DOHH2 (cell line): ENCODE results near the gene C4orf51.

Experiments
- H3F3A ChIP-seq: fragments of 200-600 bp; sonication (generic), shearing (Covaris generic); 2 replicates; pipeline ENCODE4 v1.6.0; 2016; ENCODE audit warnings: antibody characterized with exemption, mild to moderate bottlenecking; ENCODE audit not compliant: control insufficient read depth, insufficient read depth
- H3K27ac ChIP-seq: fragments of 200-600 bp; sonication (generic); 2 replicates; pipeline ENCODE4 v1.5.1; 2014; ENCODE audit warnings: low read depth, mild to moderate bottlenecking, low read length, moderate library complexity
- H3K27me3 ChIP-seq: fragments of 200-600 bp; sonication (generic); 2 replicates; pipeline ENCODE4 v1.6.1; 2014; ENCODE audit warnings: mild to moderate bottlenecking, low read length, mixed read lengths; ENCODE audit not compliant: control insufficient read depth
- H3K36me3 ChIP-seq: fragments of 200-600 bp; sonication (generic); 2 replicates; pipeline ENCODE4 v1.6.1; 2014; ENCODE audit warnings: mild to moderate bottlenecking, low read length, moderate library complexity, mixed read lengths; ENCODE audit not compliant: control insufficient read depth
- H3K4me1 ChIP-seq: fragments of 200-600 bp; sonication (generic); 2 replicates; pipeline ENCODE4 v1.6.1; 2014; ENCODE audit warnings: mild to moderate bottlenecking, low read length, mixed read lengths; ENCODE audit not compliant: control insufficient read depth
- H3K4me2 ChIP-seq: fragments of 200-600 bp; sonication (generic); 2 replicates; pipeline ENCODE4 v1.6.0; 2014; ENCODE audit warnings: mild to moderate bottlenecking, low read length, moderate library complexity
- H3K4me3 ChIP-seq: fragments of 200-600 bp; sonication (generic); 2 replicates; pipeline ENCODE4 v1.5.1; 2014; ENCODE audit warnings: mild to moderate bottlenecking, low read length, mixed read lengths
- H3K79me2 ChIP-seq: fragments of 200-600 bp; sonication (generic); 2 replicates; pipeline ENCODE4 v1.6.1; 2014; ENCODE audit warnings: mild to moderate bottlenecking, low read length, mixed read lengths; ENCODE audit not compliant: control insufficient read depth
- H3K9me2 ChIP-seq: fragments of 200-600 bp; sonication (generic); replicated peaks from 2 replicates; pipeline ENCODE4 v1.6.1; 2014; ENCODE audit warnings: mild to moderate bottlenecking, low read length, mixed read lengths; ENCODE audit not compliant: control insufficient read depth
- H3K9me3 ChIP-seq: fragments of 200-600 bp; sonication (generic); 2 replicates; pipeline ENCODE4 v1.6.1; 2014; ENCODE audit warnings: antibody characterized with exemption, low read length, mixed read lengths; ENCODE audit not compliant: control insufficient read depth, insufficient read depth
- H4K20me1 ChIP-seq: fragments of 200-600 bp; sonication (generic); 2 replicates; pipeline ENCODE4 v1.6.0; 2014; ENCODE audit warnings: low read depth, mild to moderate bottlenecking, antibody characterized with exemption, low read length, moderate library complexity; ENCODE audit not compliant: control insufficient read depth, insufficient read depth
- EZH2phosphoT487 ChIP-seq: fragments of 200-600 bp; sonication (generic); IDR thresholded peaks from 2 replicates; pipeline ENCODE4 v1.6.1; 2017; ENCODE audit warnings: borderline replicate concordance, mild to moderate bottlenecking, antibody characterized with exemption, low read length, moderate library complexity, mixed read lengths
- TF ChIP-seq, protein P1 (sequence below): fragments of 200-600 bp; sonication (generic); IDR thresholded peaks from one replicate; pipeline ENCODE4 v1.5.1; 2014; ENCODE audit warnings: antibody characterized with exemption, mild to moderate bottlenecking, low read depth, low read length; ENCODE audit not compliant: poor library complexity, severe bottlenecking

C4orf51 gene

DNA sequence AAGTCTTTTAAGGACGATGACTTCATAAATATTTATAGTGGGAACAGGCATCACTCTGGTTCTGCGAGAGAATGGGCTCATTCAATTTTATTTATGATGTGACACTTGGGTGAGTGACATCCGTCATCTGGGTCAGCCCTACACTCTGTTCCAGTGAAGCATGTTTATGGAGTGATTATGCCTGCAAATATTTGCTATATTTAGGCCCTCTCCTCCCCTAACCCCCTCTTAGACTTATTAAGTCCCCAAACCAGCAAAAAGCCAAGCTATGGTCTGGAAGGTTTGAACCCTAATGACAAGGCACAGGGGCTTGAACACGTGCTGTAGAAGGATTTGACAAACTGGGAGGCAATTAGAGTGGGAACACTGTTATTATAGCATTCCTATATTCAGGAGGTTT lies 55.9 kb downstream of the C4orf51 start:
- Histone ChIP-seq H4K20me1 (no peaks in the 10 kb centered on the region), H3K27ac (no peak overlapping the region), H3K4me2 (no peak overlapping the region), H3K9me2 (no peaks in the 10 kb centered on the region), H3F3A (no peaks in the 10 kb centered on the region), H3K79me2 (no peaks in the 10 kb centered on the region), H3K4me1 (peaks cover 9% of the 10 kb centered on the region; the same call in 1 of the 2 replicates), H3K36me3 (no peaks in the 10 kb centered on the region), H3K9me3 (no peaks in the 10 kb centered on the region), H3K4me3 (no peak overlapping the region), H3K27me3 (peaks cover 29% of the 10 kb centered on the region)
- TF ChIP-seq, protein P1, sequence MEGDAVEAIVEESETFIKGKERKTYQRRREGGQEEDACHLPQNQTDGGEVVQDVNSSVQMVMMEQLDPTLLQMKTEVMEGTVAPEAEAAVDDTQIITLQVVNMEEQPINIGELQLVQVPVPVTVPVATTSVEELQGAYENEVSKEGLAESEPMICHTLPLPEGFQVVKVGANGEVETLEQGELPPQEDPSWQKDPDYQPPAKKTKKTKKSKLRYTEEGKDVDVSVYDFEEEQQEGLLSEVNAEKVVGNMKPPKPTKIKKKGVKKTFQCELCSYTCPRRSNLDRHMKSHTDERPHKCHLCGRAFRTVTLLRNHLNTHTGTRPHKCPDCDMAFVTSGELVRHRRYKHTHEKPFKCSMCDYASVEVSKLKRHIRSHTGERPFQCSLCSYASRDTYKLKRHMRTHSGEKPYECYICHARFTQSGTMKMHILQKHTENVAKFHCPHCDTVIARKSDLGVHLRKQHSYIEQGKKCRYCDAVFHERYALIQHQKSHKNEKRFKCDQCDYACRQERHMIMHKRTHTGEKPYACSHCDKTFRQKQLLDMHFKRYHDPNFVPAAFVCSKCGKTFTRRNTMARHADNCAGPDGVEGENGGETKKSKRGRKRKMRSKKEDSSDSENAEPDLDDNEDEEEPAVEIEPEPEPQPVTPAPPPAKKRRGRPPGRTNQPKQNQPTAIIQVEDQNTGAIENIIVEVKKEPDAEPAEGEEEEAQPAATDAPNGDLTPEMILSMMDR: no peak
- TF ChIP-seq EZH2phosphoT487: no peak

DNA sequence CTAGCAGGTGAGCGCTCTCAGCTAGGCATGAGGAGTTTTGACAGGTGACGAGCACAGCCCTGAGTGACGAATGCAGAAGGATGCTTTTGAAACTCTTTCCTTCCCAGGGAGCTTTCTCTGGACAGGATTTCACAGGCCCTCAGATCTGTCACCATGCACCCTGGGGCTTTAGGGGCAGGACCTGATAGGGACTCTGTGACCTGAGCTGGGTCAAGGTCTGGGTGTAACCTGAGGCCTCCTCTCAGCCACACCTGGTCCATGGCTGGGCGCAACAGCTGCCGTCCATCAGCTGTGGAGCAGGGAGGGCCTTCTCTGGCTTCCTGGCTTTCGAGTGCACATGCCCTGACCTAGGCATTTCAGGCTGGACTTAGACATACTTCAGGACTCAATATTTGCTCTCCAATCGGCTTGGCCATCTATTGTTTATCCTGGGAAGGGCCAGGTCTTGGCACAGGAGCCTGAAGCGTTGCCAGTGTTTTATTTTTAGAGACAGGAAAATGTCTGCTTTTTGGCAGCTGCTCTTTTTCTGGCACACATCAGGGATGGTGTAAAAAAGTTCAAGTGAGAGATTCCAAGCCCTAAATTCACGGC lies 56.4 kb downstream of the C4orf51 start:
- H3K27ac ChIP-seq: no peak overlapping the region

DNA sequence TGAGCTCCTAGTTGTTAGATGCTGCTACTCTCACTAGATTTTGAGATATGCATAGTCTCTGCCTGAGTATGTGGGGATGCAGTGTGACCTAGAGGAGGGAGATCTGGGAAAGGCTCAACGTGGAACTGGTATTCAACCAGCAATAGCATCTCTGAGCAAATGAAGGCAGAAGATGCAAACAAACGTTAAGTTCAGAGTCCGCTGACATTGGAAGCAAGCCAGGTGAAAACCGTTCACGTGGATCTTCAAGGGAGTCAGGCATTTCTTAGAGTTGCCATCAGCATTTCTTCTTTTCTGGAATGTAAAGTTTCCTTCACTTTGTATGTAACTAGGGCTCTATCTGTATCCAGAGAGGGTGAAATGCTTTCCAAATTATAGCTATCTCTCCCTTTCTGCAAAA lies 59.9 kb downstream of the C4orf51 start:
- Histone ChIP-seq H3K4me2 (no peak overlapping the region), H3K4me1 (peaks cover 1% of the 10 kb centered on the region; the same call in 1 of the 2 replicates), H3K79me2 (no peaks in the 10 kb centered on the region), H3K4me3 (no peak overlapping the region), H3K9me2 (no peaks in the 10 kb centered on the region), H3K36me3 (no peaks in the 10 kb centered on the region), H3K9me3 (no peaks in the 10 kb centered on the region), H4K20me1 (no peaks in the 10 kb centered on the region), H3F3A (no peaks in the 10 kb centered on the region), H3K27me3 (peaks cover 33% of the 10 kb centered on the region), H3K27ac (no peak overlapping the region)
- TF ChIP-seq EZH2phosphoT487: no peak
- TF ChIP-seq, protein P1: no peak

More for the DNA sequence above, 56.4 kb downstream of the C4orf51 start:
- no peaks in the 10 kb centered on the region for H3K36me3 ChIP-seq
- no peaks in the 10 kb centered on the region for H3K9me3 ChIP-seq
- H3K4me3 ChIP-seq: no peak overlapping the region
- no peaks in the 10 kb centered on the region for H4K20me1 ChIP-seq
- no peaks in the 10 kb centered on the region for H3K9me2 ChIP-seq
- H3K27me3 ChIP-seq: peaks cover 29% of the 10 kb centered on the region
- H3K4me2 ChIP-seq: no peak overlapping the region
- H3K79me2 ChIP-seq: no peaks in the 10 kb centered on the region
- peaks cover 9% of the 10 kb centered on the region; the same call in 1 of the 2 replicates for H3K4me1 ChIP-seq
- no peaks in the 10 kb centered on the region for H3F3A ChIP-seq
- TF ChIP-seq, protein P1: no peak
- no peak for TF ChIP-seq EZH2phosphoT487
